HG03103 (cell line): ENCODE results near the gene APOL2.
"Not testable (repeated sequence)": the region's sequence is repeated elsewhere in the genome, so short reads cannot be mapped to it uniquely, and the experiment has no call there.

Source experiments
- ATAC-seq: cut with Tn5 transposase; IDR thresholded peaks from one replicate; pipeline ENCODE4 v1.9.1; 2021; ENCODE audit warnings: low read depth; ENCODE audit not compliant: unreplicated experiment

The APOL2 gene

GRCh38 chr22:36202906-36203305, 36.4 kb downstream of the APOL2 start:
- not testable (repeated sequence) for ATAC-seq

GRCh38 chr22:36201630-36202319, 37.6 kb downstream of the APOL2 start, which contains the start of gene APOL4:
Gene APOL4 (minus strand): TSS chr22:36201809. CDS start chr22:36201734, 75 bp downstream.
- no peak for ATAC-seq

- ATAC-seq: not testable (repeated sequence)
Measured at GRCh38 chr22:36201025-36201424, 38.3 kb downstream of the APOL2 start.

- no peak for ATAC-seq
Measured at GRCh38 chr22:36199001-36199551, 40.3 kb downstream of the APOL2 start.

- no peak for ATAC-seq
Measured at GRCh38 chr22:36198536-36198935, 40.8 kb downstream of the APOL2 start.

GRCh38 chr22:36197514-36198146, 41.7 kb downstream of the APOL2 start:
- no peak for ATAC-seq

- ATAC-seq: no peak
Measured at GRCh38 chr22:36197065-36197440, 42.3 kb downstream of the APOL2 start.

- ATAC-seq: no peak
Measured at GRCh38 chr22:36196254-36197064, 42.9 kb downstream of the APOL2 start.

- no peak for ATAC-seq
Measured at GRCh38 chr22:36194971-36195370, 44.4 kb downstream of the APOL2 start.

GRCh38 chr22:36194385-36194784, 44.9 kb downstream of the APOL2 start:
- no peak for ATAC-seq

GRCh38 chr22:36193577-36193976, 45.8 kb downstream of the APOL2 start:
- no peak for ATAC-seq

GRCh38 chr22:36193171-36193570, 46.2 kb downstream of the APOL2 start:
- ATAC-seq: no peak

- no peak for ATAC-seq
Measured at GRCh38 chr22:36192542-36192941, 46.8 kb downstream of the APOL2 start.

GRCh38 chr22:36191106-36191836, 48.1 kb downstream of the APOL2 start:
- ATAC-seq: no peak

- not testable (repeated sequence) for ATAC-seq
Measured at GRCh38 chr22:36187862-36188261, 51.5 kb downstream of the APOL2 start.

GRCh38 chr22:36185828-36186624, 53.3 kb downstream of the APOL2 start:
- no peak for ATAC-seq

- ATAC-seq: no peak
Measured at GRCh38 chr22:36184433-36185025, 54.8 kb downstream of the APOL2 start.

GRCh38 chr22:36183446-36183845, 55.9 kb downstream of the APOL2 start:
- ATAC-seq: no peak

- ATAC-seq: no peak
Measured at GRCh38 chr22:36182857-36183256, 56.5 kb downstream of the APOL2 start.
